ENCODE data around the gene SLC13A2.

SLC13A2 gene

DNA sequence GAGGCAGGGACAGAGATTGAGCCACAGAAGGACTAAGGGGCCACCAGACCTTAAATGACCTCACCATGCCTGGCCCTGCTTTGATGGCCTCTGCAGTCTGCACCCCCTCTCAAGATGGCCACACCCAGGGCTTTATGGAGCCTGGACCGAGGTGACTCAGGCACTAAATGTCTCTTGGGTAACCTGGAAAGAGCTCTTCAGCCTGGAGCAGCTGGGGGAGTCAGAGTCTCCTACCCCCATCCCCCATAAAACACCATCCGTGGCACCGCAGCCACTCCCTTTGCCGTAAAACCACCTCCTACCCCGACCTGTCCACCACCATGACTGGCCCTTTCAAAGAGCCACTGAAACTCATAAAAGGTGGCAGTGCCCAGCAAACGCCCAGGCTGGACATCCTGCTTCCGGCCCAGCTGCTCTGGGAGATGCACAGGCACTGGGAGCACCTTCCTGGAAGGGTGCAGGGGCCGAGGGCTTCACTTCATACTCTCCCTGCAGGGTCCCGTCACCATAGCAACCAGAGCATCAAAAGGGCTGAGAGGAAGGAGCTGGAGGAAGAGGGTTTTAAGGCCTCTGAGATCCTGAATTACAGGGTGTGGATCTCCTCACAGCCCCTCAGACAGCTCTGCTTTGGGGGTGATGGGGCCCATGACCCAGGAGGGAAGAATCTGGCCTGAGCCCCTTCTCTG is 55.0 kb downstream of the SLC13A2 start:
- no peak for TF ChIP-seq Cebpa-rat (IDR thresholded peaks at IDR 0.05)
- Histone ChIP-seq H3K36me3 (no peaks in the 10 kb centered on the region), H3K9ac (no peak overlapping the region), H4K20me1 (no peaks in the 10 kb centered on the region; a peak in 1 of 22 replicates), H3K27me3 (no peaks in the 10 kb centered on the region), H3K4me2 (peak overlapping the region in 6 of 11 experiments; percentile 7 to 30 (median 18); a peak in 6 of 22 replicates), H3K4me1 (peaks cover 15 to 42% (median 28%) of the 10 kb centered on the region in 10 experiments), H3K4me3 (no peak overlapping the region), H3K27ac (no peak overlapping the region), H3K9me3 (replicated peaks in 1 of 11) (no peaks in the 10 kb centered on the region)

DNA sequence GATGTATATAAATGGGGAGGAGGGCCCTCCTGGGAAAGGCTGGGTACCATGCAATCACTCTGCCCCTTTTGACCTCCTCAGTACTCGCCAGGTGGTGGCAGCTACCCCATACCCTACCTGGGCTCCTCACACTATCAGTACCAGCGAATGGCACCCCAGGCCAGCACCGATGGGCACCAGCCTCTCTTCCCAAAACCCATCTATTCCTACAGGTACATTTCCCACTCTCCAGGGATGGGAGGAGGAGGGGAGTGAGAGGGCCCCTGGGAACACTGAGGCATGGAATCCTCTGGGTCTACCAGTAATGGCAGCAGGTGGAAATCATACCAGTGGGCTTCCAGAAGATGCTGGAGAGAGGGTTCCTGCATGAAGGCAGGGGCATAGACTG is 55.6 kb downstream of the SLC13A2 start:
- Histone ChIP-seq H3K36me3 (no peaks in the 10 kb centered on the region), H3K4me3 (no peak overlapping the region), H3K9me3 (replicated peaks in 1 of 11) (no peaks in the 10 kb centered on the region), H3K27ac (no peak overlapping the region), H3K4me2 (peak overlapping the region in 5 of 11 experiments; percentile 7 to 30 (median 20); a peak in 5 of 22 replicates), H3K4me1 (peaks cover 15 to 43% (median 30%) of the 10 kb centered on the region in 10 experiments), H4K20me1 (no peaks in the 10 kb centered on the region; a peak in 1 of 22 replicates), H3K9ac (no peak overlapping the region), H3K27me3 (no peaks in the 10 kb centered on the region)
- TF ChIP-seq Cebpa-rat (IDR thresholded peaks at IDR 0.05), result no peak

DNA sequence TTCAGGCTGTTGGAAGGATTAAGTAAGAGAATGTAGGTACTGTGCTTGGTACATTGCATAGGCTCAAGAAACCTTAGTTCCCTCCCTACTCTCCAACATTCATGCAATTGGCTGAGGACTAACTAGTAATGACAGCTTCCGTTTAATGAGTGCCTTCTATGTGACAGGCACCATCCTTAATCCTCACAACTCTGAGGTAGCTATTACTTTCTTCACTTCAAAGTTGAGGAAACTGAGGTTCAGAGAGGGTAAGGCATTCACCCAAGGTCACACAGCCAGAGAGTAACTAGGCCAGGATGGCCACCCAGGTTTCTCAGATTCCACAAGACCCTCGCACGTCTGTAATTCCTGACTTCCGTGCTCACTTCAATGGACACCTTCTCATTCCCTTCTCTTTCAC is 56.8 kb downstream of the SLC13A2 start:
- Histone ChIP-seq H3K4me3 (no peak overlapping the region), H3K4me1 (peaks cover 15 to 43% (median 30%) of the 10 kb centered on the region in 10 experiments), H4K20me1 (no peaks in the 10 kb centered on the region; a peak in 1 of 22 replicates), H3K27ac (no peak overlapping the region), H3K27me3 (no peaks in the 10 kb centered on the region), H3K4me2 (no peak overlapping the region), H3K36me3 (no peaks in the 10 kb centered on the region), H3K9ac (no peak overlapping the region), H3K9me3 (replicated peaks in 1 of 11) (no peaks in the 10 kb centered on the region)
- TF ChIP-seq Cebpa-rat (IDR thresholded peaks at IDR 0.05), result no peak

DNA sequence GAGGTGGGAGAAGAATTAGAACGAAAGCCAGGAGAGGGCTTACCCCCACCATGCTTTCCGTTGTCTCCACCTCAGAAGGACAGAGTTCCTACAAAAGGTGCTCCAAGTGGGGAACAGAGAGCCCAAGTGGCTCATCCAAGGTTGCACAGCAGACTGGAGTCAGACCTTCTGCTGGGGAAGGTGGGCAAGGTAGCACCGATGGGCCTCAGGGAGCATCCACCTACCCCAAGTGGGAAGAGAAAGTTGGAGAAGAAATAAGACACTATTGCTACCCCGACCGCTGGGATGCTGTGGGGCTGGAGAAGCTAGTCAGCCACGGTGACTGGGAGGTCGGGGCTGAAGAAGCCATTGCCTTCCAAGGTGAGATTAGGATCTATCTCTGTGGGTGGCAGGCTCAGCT is 57.5 kb downstream of the SLC13A2 start:
- H3K36me3 ChIP-seq, result no peaks in the 10 kb centered on the region
- no peak overlapping the region for H3K27ac ChIP-seq
- no peaks in the 10 kb centered on the region; a peak in 1 of 22 replicates for H4K20me1 ChIP-seq
- no peak overlapping the region for H3K4me2 ChIP-seq
- H3K27me3 ChIP-seq, result no peaks in the 10 kb centered on the region
- H3K9me3 ChIP-seq (replicated peaks in 1 of 11), result no peaks in the 10 kb centered on the region
- H3K4me3 ChIP-seq, result no peak overlapping the region
- no peak overlapping the region for H3K9ac ChIP-seq
- H3K4me1 ChIP-seq, result peaks cover 15 to 43% (median 30%) of the 10 kb centered on the region in 10 experiments
- no peak for TF ChIP-seq Cebpa-rat (IDR thresholded peaks at IDR 0.05)

DNA sequence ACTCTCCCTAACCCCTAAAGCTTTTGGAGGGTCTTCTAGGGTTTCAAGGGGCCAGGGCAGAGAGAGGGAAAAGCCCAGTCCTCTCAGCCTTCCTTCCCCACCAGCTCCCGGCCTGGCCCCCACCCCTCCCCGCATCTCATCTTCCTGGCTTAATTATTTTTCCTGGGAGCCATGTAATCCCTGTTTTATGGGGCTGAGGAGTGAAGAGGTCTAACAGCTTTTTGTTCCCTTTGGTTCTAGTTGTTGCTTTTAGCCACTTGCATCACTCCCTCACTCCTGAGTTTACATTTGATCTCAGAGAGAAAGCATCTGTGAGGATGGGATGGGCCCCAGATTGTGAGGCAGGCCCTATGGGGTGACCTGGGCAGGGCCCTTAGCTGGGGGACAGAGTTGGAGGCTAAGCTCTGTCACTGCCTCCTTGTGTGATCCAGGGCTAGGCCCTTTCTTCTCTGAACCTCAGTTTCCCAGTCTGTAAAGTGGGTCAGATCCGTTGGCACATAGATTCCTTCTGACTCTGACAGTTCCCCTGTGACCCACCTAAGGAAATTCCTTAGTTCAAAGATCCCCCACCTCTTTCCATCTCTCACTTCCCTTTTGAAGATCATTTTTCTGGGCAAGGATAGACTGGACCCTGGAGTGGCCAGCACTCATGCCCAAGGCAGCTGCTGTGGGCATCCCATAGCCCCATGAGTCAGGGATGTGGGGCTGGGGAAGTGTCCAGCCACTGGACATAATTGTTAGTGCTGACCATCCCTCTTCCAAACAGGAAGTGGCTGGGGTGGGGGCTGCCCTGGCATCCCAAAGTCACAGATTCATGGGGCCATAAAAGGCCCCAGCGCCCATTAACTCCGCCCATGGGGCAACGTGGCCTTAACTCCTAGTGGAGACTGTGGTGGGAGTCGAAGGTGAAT is 58.9 kb downstream of the SLC13A2 start:
- Histone ChIP-seq H3K36me3 (no peaks in the 10 kb centered on the region), H3K9me3 (replicated peaks in 1 of 11) (no peaks in the 10 kb centered on the region), H3K27me3 (no peaks in the 10 kb centered on the region), H3K27ac (no peak overlapping the region), H3K4me1 (peaks cover 10 to 31% (median 21%) of the 10 kb centered on the region in 10 experiments; a peak in 19 of 20 replicates), H3K4me3 (no peak overlapping the region), H3K4me2 (peak overlapping the region in 5 of 11 experiments; percentile 5 to 50 (median 36); a peak in 9 of 22 replicates), H3K9ac (no peak overlapping the region), H4K20me1 (no peaks in the 10 kb centered on the region; a peak in 1 of 22 replicates)
- no peak for TF ChIP-seq Cebpa-rat (IDR thresholded peaks at IDR 0.05)

DNA sequence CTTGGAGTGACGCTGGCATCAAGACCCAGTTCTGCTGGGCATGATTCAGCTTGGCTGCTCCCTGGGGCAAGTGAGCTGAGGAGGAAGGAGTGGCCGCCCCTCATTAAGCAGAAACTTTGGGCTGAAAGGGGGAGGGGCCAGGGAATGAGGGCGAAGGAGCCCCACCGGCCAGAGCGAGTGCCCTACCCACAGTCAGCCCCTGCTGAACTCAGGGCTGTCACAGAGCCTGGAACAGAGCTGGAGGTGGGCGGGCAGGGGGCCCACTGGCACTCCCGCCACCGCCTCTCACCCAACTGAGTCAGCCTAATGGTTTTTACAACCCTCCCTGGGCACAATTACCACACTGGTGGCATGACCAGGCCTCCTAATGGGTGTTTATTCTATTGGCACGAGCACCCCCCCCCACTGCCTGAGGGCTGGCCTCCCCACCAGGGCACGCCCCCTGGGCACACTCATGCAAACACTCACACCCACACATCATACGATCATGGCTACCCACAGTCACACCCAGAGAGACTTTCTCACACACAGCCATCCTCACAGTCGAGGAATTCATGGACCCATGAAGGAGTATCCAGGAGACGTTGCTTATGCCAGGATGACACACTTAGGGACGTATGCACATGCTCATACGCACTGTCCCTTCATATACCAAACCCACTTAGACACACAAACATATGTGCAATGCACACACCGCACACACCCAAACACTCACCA is 59.8 kb downstream of the SLC13A2 start:
- Histone ChIP-seq H3K27me3 (no peaks in the 10 kb centered on the region), H3K9ac (no peak overlapping the region), H3K9me3 (replicated peaks in 1 of 11) (no peaks in the 10 kb centered on the region), H3K27ac (no peak overlapping the region), H4K20me1 (no peaks in the 10 kb centered on the region; a peak in 1 of 22 replicates), H3K4me3 (no peak overlapping the region), H3K4me2 (peak overlapping the region in 6 of 11 experiments; percentile 5 to 50 (median 32); a peak in 10 of 22 replicates), H3K4me1 (peaks cover 10 to 27% (median 19%) of the 10 kb centered on the region in 10 experiments; a peak in 18 of 20 replicates), H3K36me3 (no peaks in the 10 kb centered on the region)
- no peak for TF ChIP-seq Cebpa-rat (IDR thresholded peaks at IDR 0.05)

DNA sequence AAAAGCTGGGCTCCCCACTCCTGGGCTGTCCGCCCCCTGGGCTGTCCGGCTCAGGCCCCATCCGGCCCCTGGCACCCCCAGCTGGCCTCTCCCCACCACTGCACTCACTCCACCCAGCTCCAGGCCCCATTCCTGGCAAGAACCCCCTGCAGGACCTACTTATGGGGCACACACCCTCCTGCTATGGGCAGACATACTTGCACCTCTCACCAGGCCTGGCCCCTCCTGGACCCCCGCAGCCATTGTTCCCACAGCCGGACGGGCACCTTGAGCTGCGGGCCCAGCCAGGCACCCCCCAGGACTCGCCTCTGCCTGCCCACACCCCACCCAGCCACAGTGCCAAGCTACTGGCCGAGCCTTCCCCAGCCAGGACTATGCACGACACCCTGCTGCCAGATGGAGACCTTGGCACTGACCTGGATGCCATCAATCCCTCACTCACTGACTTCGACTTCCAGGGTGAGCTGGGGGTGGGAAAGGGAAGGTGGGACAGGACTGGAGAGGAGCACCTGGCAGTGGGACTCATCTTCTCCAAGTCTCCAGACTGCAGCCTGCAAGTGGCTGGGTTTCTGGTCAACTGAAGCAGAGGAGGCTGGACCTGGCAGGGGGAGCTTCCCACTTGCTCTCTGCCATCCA is 61.4 kb downstream of the SLC13A2 start:
- Histone ChIP-seq H3K27me3 (no peaks in the 10 kb centered on the region), H3K4me3 (no peak overlapping the region), H3K9me3 (replicated peaks in 1 of 11) (no peaks in the 10 kb centered on the region), H4K20me1 (no peaks in the 10 kb centered on the region), H3K4me1 (peaks cover 0 to 12% (median 8%) of the 10 kb centered on the region in 10 experiments; a peak in 10 of 20 replicates), H3K4me2 (no peak overlapping the region), H3K27ac (no peak overlapping the region), H3K36me3 (no peaks in the 10 kb centered on the region), H3K9ac (no peak overlapping the region)
- TF ChIP-seq Cebpa-rat (IDR thresholded peaks at IDR 0.05), result no peak

DNA sequence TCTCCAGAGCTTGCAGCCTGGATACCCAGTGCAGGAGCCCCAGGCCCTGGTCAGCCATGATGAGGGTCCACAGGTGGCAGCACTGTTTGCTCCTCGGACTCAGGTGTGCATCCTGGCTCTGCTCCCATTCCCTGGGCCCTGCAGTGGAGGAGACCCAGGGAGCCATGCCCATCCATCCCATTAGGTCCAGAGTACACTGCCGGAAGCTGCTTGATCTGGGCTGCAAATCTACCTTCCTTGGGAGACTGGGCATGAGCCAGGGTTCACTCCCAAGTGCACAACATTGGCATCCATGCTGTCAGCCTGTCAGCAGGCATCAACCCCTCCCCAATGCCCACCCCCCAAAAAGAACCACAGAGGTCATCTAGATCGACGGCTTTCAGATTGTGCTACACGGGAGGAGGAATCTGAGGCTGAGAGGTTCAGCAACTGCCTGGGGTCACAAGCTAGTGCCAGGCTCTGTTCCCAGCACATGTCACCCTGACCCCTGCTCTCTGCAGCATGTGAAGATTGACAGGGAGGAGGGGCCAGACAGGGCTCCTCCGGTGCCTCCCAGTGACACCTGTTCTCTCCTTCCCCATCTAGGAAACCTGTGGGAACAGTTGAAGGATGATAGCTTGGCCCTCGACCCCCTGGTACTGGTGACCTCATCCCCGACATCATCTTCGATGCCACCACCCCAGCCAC is 63.2 kb downstream of the SLC13A2 start:
- no peaks in the 10 kb centered on the region for H3K36me3 ChIP-seq

More for the DNA sequence above, 63.2 kb downstream of the SLC13A2 start:
- Histone ChIP-seq H3K9me3 (replicated peaks in 1 of 11) (no peaks in the 10 kb centered on the region), H3K9ac (no peak overlapping the region), H3K27me3 (no peaks in the 10 kb centered on the region), H3K27ac (no peak overlapping the region), H3K4me1 (peaks cover 0 to 13% (median 8%) of the 10 kb centered on the region in 10 experiments; a peak in 11 of 20 replicates), H3K4me3 (no peak overlapping the region), H3K4me2 (no peak overlapping the region), H4K20me1 (no peaks in the 10 kb centered on the region)
- TF ChIP-seq Cebpa-rat (IDR thresholded peaks at IDR 0.05), result no peak
